Peyer's patch (tissue), 4 donors: Measurements from ENCODE around the gene PTGER1. TPM values are rescaled to one million over a fixed set of nuclear protein-coding genes. Genes with fewer than 3 reads are reported as not detected.
"Not testable (repeated sequence)": the region's sequence is repeated elsewhere in the genome, so short reads cannot be mapped to it uniquely, and the experiment has no call there.

Source experiments
- DNase-seq, 3 donors: peaks; one replicate each; pipeline ENCODE4 v3.0.0-alpha.2; 2017 to 2019
- H3K27ac ChIP-seq, 4 donors: fragments of 200-600 bp; sonication (generic); one replicate each; pipeline ENCODE4 v1.5.1; 2016 to 2019
- H3K27me3 ChIP-seq, 2 donors: fragments of 200-600 bp; sonication (generic); one replicate each; pipeline ENCODE4 v1.5.1; 2019
- H3K36me3 ChIP-seq, 3 donors: fragments of 200-600 bp; sonication (generic); one replicate each; pipeline ENCODE4 v1.5.1; 2016 to 2019
- H3K4me1 ChIP-seq, 4 donors: fragments of 200-600 bp; sonication (generic); one replicate each; pipeline ENCODE4 v1.5.1; 2016 to 2019
- H3K4me3 ChIP-seq, 4 donors: fragments of 200-600 bp; sonication (generic); 1 replicate in 3 of 4; 2 replicates in 1 of 4; pipeline ENCODE4 v1.5.1; 2016 to 2019; ENCODE audit warnings: mild to moderate bottlenecking in 1 of 4
- H3K9me3 ChIP-seq, 4 donors: fragments of 200-600 bp; sonication (generic); one replicate each; pipeline ENCODE4 v1.5.1; 2016 to 2019; ENCODE audit warnings: mild to moderate bottlenecking in 1 of 4
- CTCF ChIP-seq, 6 experiments: fragments of 450-650 bp in 4 of 6; fragments of 200-600 bp in 2 of 6; sonication (generic) in 1 of 6; IDR thresholded peaks; one replicate each; pipeline ENCODE4 v1.5.1; 2017 to 2019; ENCODE audit warnings: antibody characterized with exemption in 6 of 6, mild to moderate bottlenecking in 3 of 6, moderate library complexity in 1 of 6
- POLR2A ChIP-seq, 2 donors: fragments of 450-650 bp; IDR thresholded peaks; one replicate each; pipeline ENCODE4 v1.5.1; 2017; ENCODE audit warnings: antibody characterized with exemption in 2 of 2, mild to moderate bottlenecking in 2 of 2, moderate library complexity in 2 of 2
- total RNA-seq, 4 donors: library from RNA; depleted of rRNA; stranded (reverse); fragments of >200 nt; gene quantifications; one replicate each; pipeline ENCODE4 v1.1.0, GENCODE V29; 2016

Gene PTGER1
- total RNA-seq, 4 donors from 2014 or later: not detected

- no peak overlapping the region for H3K4me3 ChIP-seq
- no peak overlapping the region for H3K27ac ChIP-seq
- DNase-seq: no peak
- H3K9me3 ChIP-seq: no peaks in the 10 kb centered on the region
- TF ChIP-seq CTCF (IDR thresholded peaks at IDR 0.05) (no peak), POLR2A (IDR thresholded peaks at IDR 0.05) (no peak)
- no peaks in the 10 kb centered on the region for H3K27me3 ChIP-seq
- peaks cover 0 to 34% (median 0%) of the 10 kb centered on the region in 3 donors for H3K36me3 ChIP-seq
- no peaks in the 10 kb centered on the region for H3K4me1 ChIP-seq
These were observed 14.2 kb downstream of the PTGER1 start for GRCh38 chr19:14460935-14461334.

- H3K4me1 ChIP-seq: no peaks in the 10 kb centered on the region
- no peak overlapping the region for H3K4me3 ChIP-seq
- no peak overlapping the region for H3K27ac ChIP-seq
- no peaks in the 10 kb centered on the region for H3K27me3 ChIP-seq
- no peaks in the 10 kb centered on the region for H3K9me3 ChIP-seq
- TF ChIP-seq CTCF (IDR thresholded peaks at IDR 0.05) (no peak), POLR2A (IDR thresholded peaks at IDR 0.05) (no peak)
- DNase-seq: no peak
- H3K36me3 ChIP-seq: peaks cover 0 to 38% (median 0%) of the 10 kb centered on the region in 3 donors
These were observed 15.5 kb downstream of the PTGER1 start for GRCh38 chr19:14459703-14460102.

GRCh38 chr19:14452303-14452702, 22.9 kb downstream of the PTGER1 start:
- DNase-seq, H3K27ac ChIP-seq, H3K27me3 ChIP-seq, H3K4me3 ChIP-seq, H3K4me1 ChIP-seq, H3K9me3 ChIP-seq: not testable (repeated sequence)
- H3K36me3 ChIP-seq: peaks cover 0 to 71% (median 0%) of the 10 kb centered on the region in 3 donors

GRCh38 chr19:14450876-14451275, 24.3 kb downstream of the PTGER1 start:
- Histone ChIP-seq H3K4me3 (no peak overlapping the region), H3K27me3 (no peaks in the 10 kb centered on the region), H3K36me3 (peaks cover 0 to 86% (median 0%) of the 10 kb centered on the region in 3 donors), H3K4me1 (no peaks in the 10 kb centered on the region), H3K9me3 (no peaks in the 10 kb centered on the region), H3K27ac (no peak overlapping the region)
- TF ChIP-seq CTCF (IDR thresholded peaks at IDR 0.05): no peak
- TF ChIP-seq POLR2A (IDR thresholded peaks at IDR 0.05): no peak
- no peak for DNase-seq

DNA sequence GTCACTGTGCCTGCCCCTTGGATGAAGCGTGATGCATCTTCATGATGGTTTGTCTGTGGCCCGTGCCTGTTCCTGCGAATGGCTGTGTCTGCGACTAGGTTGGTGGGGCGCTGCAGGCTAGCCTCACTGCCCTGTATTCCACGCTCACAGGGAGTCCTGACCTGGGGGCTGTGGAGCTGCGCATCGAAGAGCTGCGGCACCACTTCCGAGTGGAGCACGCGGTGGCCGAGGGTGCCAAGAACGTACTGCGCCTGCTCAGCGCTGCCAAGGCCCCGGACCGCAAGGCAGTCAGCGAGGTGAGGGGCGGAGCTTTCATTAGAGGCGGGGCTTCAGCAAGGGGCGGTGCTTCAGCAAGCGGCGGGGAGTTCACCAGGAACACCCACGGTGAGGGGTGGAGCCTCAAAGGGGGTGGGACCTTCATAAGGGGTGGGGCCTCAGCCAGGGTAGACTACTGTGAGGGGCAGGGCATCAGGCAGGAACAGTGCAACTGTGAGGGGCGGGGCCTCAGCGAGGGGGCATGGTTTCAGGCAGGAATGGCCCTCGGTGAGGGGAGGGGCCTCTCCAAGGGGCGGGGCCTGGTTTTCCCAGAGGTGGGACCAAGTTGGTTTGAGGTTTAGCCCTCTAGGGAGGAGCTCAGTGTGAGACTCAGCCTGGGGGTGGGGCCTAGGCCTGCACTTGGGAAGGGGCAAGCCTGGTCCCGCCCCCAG, 24.8 kb downstream of the PTGER1 start:
- TF ChIP-seq POLR2A (IDR thresholded peaks at IDR 0.05) (no peak), CTCF (IDR thresholded peaks at IDR 0.05) (no peak)
- peaks cover 0 to 85% (median 0%) of the 10 kb centered on the region in 3 donors for H3K36me3 ChIP-seq
- H3K4me3 ChIP-seq: no peak overlapping the region
- no peak overlapping the region for H3K27ac ChIP-seq
- no peaks in the 10 kb centered on the region for H3K9me3 ChIP-seq
- no peaks in the 10 kb centered on the region for H3K4me1 ChIP-seq
- no peak for DNase-seq
- H3K27me3 ChIP-seq: no peaks in the 10 kb centered on the region

GRCh38 chr19:14449321-14449720, 25.8 kb downstream of the PTGER1 start:
- no peaks in the 10 kb centered on the region for H3K9me3 ChIP-seq
- H3K27me3 ChIP-seq: no peaks in the 10 kb centered on the region
- no peak overlapping the region for H3K27ac ChIP-seq
- no peak overlapping the region for H3K4me3 ChIP-seq
- no peak for DNase-seq
- no peaks in the 10 kb centered on the region for H3K4me1 ChIP-seq
- H3K36me3 ChIP-seq: peaks cover 0 to 86% (median 0%) of the 10 kb centered on the region in 3 donors
- no peak for TF ChIP-seq CTCF (IDR thresholded peaks at IDR 0.05)
- TF ChIP-seq POLR2A (IDR thresholded peaks at IDR 0.05): no peak
